Breast epithelium (tissue), 3 donors: ENCODE measurements around the gene FAF1.

ENCODE experiments used
- POLR2AphosphoS5 ChIP-seq, 3 donors: sonication (generic); formaldehyde crosslinking; IDR thresholded peaks; one replicate each; pipeline ENCODE4 v1.6.1; 2017; ENCODE audit warnings: antibody characterized with exemption in 3 of 3
- TF ChIP-seq, protein P1 (sequence below), 3 donors: fragments of 450-650 bp; IDR thresholded peaks; one replicate each; pipeline ENCODE4 v1.5.1; 2016 to 2017; ENCODE audit warnings: antibody characterized with exemption in 3 of 3, mild to moderate bottlenecking in 3 of 3, moderate library complexity in 3 of 3

DNA sequence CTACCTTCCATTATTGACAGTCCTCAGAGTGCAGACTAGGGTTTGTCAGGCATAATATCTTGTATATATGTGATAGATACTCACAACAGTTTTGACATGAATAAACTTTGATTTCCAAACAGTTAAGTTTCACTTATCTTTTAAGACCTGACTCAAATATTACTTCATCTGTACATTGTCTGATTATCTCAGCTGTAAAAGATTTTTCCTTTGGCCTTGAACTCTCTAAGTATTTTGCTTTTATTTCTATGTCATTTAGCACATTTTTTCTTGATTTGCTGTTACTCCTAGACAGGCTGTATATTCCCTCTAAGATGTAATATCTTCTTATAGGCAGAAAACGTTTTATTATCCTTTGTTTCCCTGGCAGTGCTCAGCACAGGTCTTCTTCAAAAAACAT is 471.2 kb downstream of the FAF1 start:
- TF ChIP-seq, protein P1, sequence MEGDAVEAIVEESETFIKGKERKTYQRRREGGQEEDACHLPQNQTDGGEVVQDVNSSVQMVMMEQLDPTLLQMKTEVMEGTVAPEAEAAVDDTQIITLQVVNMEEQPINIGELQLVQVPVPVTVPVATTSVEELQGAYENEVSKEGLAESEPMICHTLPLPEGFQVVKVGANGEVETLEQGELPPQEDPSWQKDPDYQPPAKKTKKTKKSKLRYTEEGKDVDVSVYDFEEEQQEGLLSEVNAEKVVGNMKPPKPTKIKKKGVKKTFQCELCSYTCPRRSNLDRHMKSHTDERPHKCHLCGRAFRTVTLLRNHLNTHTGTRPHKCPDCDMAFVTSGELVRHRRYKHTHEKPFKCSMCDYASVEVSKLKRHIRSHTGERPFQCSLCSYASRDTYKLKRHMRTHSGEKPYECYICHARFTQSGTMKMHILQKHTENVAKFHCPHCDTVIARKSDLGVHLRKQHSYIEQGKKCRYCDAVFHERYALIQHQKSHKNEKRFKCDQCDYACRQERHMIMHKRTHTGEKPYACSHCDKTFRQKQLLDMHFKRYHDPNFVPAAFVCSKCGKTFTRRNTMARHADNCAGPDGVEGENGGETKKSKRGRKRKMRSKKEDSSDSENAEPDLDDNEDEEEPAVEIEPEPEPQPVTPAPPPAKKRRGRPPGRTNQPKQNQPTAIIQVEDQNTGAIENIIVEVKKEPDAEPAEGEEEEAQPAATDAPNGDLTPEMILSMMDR (IDR thresholded peaks at IDR 0.05): no peak
- TF ChIP-seq POLR2AphosphoS5 (IDR thresholded peaks at IDR 0.05): no peak
